ENCODE data around the gene KNSTRN.

Gene KNSTRN

DNA sequence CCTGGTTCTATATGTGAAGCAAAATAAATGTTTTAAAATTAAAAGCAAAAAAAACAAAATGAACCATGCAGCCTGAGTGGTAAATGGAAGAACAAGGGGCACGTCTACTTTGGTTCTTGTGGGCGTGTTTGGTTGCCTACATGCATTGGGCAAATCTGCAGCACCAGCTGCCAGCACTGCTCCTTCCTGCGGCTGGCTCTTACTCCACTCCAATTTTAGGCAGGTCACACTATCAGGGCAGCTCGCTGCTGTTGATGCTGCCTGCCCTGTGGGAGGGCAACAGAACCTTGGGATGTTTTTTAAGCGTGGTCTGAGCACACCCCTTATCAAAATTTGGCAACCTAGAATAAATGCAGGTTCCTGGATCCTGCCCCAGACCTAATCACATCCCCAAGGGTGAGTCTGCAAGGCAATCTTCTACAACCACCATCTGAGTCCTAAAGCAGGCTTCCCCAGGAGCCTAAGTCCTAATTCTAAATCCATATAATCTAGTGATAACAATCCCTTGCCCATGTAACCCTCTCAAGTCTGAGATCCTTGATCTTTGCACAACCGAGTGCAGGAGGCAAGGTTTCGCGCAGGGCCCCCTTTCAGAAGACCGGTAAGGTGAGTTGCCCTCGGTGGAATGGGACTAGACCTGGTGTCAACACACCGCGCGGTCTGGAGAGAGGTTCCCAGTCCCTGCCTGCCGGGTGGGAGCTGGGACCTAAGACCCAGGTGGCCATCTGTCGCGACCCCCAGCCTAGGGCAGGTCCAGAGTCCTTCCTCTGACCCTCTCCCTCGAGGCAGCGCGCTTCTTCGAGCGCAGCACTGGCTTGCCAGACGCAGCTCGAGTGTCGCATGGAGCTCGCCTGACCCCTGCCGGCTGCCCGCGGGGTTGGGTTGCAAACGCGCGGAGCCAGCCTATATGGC lies 39.0 kb downstream of the KNSTRN start:
- no peaks in the 10 kb centered on the region for H3K79me2 ChIP-seq
- H3K27ac ChIP-seq = no peak overlapping the region
- H3K4me1 ChIP-seq = peaks cover 3% of the 10 kb centered on the region
- H3K9me3 ChIP-seq (ENCODE audit: control insufficient read depth, low read length) = no peaks in the 10 kb centered on the region
- TF ChIP-seq, protein P1, sequence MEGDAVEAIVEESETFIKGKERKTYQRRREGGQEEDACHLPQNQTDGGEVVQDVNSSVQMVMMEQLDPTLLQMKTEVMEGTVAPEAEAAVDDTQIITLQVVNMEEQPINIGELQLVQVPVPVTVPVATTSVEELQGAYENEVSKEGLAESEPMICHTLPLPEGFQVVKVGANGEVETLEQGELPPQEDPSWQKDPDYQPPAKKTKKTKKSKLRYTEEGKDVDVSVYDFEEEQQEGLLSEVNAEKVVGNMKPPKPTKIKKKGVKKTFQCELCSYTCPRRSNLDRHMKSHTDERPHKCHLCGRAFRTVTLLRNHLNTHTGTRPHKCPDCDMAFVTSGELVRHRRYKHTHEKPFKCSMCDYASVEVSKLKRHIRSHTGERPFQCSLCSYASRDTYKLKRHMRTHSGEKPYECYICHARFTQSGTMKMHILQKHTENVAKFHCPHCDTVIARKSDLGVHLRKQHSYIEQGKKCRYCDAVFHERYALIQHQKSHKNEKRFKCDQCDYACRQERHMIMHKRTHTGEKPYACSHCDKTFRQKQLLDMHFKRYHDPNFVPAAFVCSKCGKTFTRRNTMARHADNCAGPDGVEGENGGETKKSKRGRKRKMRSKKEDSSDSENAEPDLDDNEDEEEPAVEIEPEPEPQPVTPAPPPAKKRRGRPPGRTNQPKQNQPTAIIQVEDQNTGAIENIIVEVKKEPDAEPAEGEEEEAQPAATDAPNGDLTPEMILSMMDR (IDR thresholded peaks at IDR 0.05) = peak; percentile 89
- no peak overlapping the region for H3K4me3 ChIP-seq (ENCODE audit: low read depth, low read length)
- no peaks in the 10 kb centered on the region for H3K36me3 ChIP-seq (ENCODE audit: control insufficient read depth, insufficient read depth, low read length)
- H3K4me2 ChIP-seq (ENCODE audit: low read length) = peak overlapping the region; percentile 45
- no peak overlapping the region for H3K9ac ChIP-seq
- no peaks in the 10 kb centered on the region for H3K27me3 ChIP-seq (ENCODE audit: control insufficient read depth, insufficient read depth, low read length)
- no peak overlapping the region for H2AFZ ChIP-seq

DNA sequence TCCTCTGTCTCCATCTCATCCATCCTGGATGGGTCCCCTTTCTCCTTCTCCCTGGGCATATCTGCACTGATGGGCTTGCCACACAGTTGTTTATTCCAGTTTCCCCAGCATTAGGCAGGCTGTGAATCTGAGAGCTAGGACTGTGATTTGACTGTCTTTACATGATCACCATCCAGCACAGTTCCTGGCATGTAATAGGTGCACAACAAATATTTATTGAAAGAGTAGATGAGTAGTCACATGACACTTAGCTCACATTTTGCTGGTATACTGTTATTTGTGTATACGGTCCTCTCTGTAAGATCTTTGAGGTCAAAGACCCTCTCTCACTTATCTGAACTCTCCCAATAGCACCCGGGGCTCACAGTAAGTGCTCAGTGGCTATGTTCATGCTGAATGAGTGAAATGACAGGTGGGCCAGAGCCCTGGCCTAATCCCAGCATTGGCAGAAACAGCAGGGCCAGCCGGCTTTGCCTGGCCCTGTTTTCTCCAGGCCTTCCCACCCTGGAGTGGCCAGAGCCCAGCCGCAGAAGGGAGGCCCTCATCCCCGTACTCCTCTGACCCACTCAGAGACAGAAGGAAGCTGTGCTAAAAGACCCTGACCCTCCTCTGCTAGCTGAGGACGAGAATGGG lies 42.1 kb downstream of the KNSTRN start:
- Histone ChIP-seq H3K36me3 (ENCODE audit: control insufficient read depth, insufficient read depth, low read length) (no peaks in the 10 kb centered on the region), H2AFZ (no peak overlapping the region), H3K9me3 (ENCODE audit: control insufficient read depth, low read length) (no peaks in the 10 kb centered on the region), H3K4me1 (peaks cover 3% of the 10 kb centered on the region), H3K79me2 (no peaks in the 10 kb centered on the region), H3K9ac (no peak overlapping the region), H3K4me3 (ENCODE audit: low read depth, low read length) (no peak overlapping the region), H3K4me2 (ENCODE audit: low read length) (no peak overlapping the region), H3K27ac (no peak overlapping the region), H3K27me3 (ENCODE audit: control insufficient read depth, insufficient read depth, low read length) (no peaks in the 10 kb centered on the region)
- TF ChIP-seq, protein P1 (IDR thresholded peaks at IDR 0.05) = no peak

DNA sequence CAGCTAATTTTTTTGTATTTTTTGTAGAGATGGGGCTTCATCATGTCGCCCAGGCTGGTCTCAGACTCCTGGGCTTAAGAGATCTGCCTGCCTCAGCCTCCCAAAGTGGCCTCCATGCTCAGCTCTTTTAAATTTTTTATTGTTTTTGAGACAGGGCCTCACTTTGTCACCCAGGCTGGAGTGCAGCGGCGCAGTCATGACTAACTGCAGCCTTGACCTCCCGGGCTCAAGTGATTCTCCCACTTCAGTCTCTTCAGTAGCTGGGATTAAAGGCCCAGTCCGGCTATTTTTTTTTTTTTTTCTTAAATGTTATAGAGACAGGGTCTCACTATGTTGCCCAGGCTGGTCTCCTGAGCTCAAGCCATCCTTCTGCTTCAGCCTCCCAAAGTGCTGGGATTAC lies 43.2 kb downstream of the KNSTRN start:
- no peak overlapping the region for H3K4me3 ChIP-seq (ENCODE audit: low read depth, low read length)
- H3K4me2 ChIP-seq (ENCODE audit: low read length) = no peak overlapping the region
- H3K4me1 ChIP-seq = no peaks in the 10 kb centered on the region
- no peaks in the 10 kb centered on the region for H3K9me3 ChIP-seq (ENCODE audit: control insufficient read depth, low read length)
- H3K27ac ChIP-seq = no peak overlapping the region
- no peaks in the 10 kb centered on the region for H3K79me2 ChIP-seq
- TF ChIP-seq, protein P1 (IDR thresholded peaks at IDR 0.05) = no peak
- H3K27me3 ChIP-seq (ENCODE audit: control insufficient read depth, insufficient read depth, low read length) = no peaks in the 10 kb centered on the region
- no peak overlapping the region for H2AFZ ChIP-seq
- H3K9ac ChIP-seq = no peak overlapping the region
- H3K36me3 ChIP-seq (ENCODE audit: control insufficient read depth, insufficient read depth, low read length) = no peaks in the 10 kb centered on the region

DNA sequence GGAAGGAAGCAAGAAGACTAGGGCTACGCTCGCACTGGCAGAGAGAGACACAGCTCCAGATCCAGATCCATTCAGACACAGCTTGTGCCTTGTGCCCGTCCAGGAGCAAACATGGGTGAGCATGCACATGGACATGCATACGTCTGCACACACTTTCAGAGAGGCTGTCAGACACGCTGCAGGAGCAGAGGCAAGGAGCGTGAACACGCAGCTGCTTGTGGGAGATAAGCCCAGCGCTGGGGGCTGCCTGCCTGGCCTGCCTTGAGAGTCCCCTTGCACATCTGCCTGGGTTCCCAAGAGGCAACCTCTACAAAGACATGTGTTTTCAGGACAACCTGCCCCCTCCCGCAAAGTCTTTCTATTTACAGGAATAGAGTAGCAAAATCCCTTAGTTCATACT lies 44.7 kb downstream of the KNSTRN start:
- Histone ChIP-seq H3K9ac (no peak overlapping the region), H3K27me3 (ENCODE audit: control insufficient read depth, insufficient read depth, low read length) (no peaks in the 10 kb centered on the region), H3K79me2 (no peaks in the 10 kb centered on the region), H3K36me3 (ENCODE audit: control insufficient read depth, insufficient read depth, low read length) (no peaks in the 10 kb centered on the region), H3K4me3 (ENCODE audit: low read depth, low read length) (no peak overlapping the region), H3K4me2 (ENCODE audit: low read length) (no peak overlapping the region), H2AFZ (no peak overlapping the region), H3K27ac (no peak overlapping the region), H3K9me3 (ENCODE audit: control insufficient read depth, low read length) (no peaks in the 10 kb centered on the region), H3K4me1 (no peaks in the 10 kb centered on the region)
- TF ChIP-seq, protein P1 (IDR thresholded peaks at IDR 0.05) = no peak

Data from parathyroid adenoma (tissue), 2 donors.